ENCODE measurements around the gene DNM1.

The DNM1 gene

GRCh38 chr9:128187361-128187760 is 15.8 kb upstream of the DNM1 start:
- FAIRE-seq (no peak), DNase-seq (ENCODE audit: insufficient read length, low spot score) (no peak)
- TF ChIP-seq CTCF (IDR thresholded peaks at IDR 0.05; ENCODE audit: insufficient read depth, missing control alignments): no peak

GRCh38 chr9:128188209-128188608 is 15.0 kb upstream of the DNM1 start:
- DNase-seq (ENCODE audit: insufficient read length, low spot score): no peak
- no peak for TF ChIP-seq CTCF (IDR thresholded peaks at IDR 0.05; ENCODE audit: insufficient read depth, missing control alignments)
- FAIRE-seq: no peak

GRCh38 chr9:128190013-128190412 is 13.2 kb upstream of the DNM1 start:
- no peak for TF ChIP-seq CTCF (IDR thresholded peaks at IDR 0.05; ENCODE audit: insufficient read depth, missing control alignments)
- DNase-seq (ENCODE audit: insufficient read length, low spot score) (no peak), FAIRE-seq (no peak)

GRCh38 chr9:128190516-128191405 is 12.4 kb upstream of the DNM1 start:
- no peak for TF ChIP-seq CTCF (IDR thresholded peaks at IDR 0.05; ENCODE audit: insufficient read depth, missing control alignments)
- no peak for FAIRE-seq
- DNase-seq (ENCODE audit: insufficient read length, low spot score): no peak

GRCh38 chr9:128191406-128192046 is 11.7 kb upstream of the DNM1 start, which contains the start of gene CIZ1:
CIZ1 (minus strand) TSS chr9:128191572; CDS start chr9:128190857, 715 bp downstream.
- no peak for FAIRE-seq
- DNase-seq (ENCODE audit: insufficient read length, low spot score): peak; percentile 79
- peak; percentile 53 for TF ChIP-seq CTCF (IDR thresholded peaks at IDR 0.05; ENCODE audit: insufficient read depth, missing control alignments)

GRCh38 chr9:128192601-128193371 is 10.4 kb upstream of the DNM1 start:
- FAIRE-seq (no peak), DNase-seq (ENCODE audit: insufficient read length, low spot score) (peak; percentile 79)
- TF ChIP-seq CTCF (IDR thresholded peaks at IDR 0.05; ENCODE audit: insufficient read depth, missing control alignments): no peak

Measured in D721Med (cell line).